ENCODE results near the gene CGNL1.

GRCh38 chr15:57329582-57330367, 46.5 kb upstream of the CGNL1 start:
- TF ChIP-seq POLR2AphosphoS5 (IDR thresholded peaks at IDR 0.05) (no peak), CTCF (IDR thresholded peaks at IDR 0.05) (no peak), POLR2A (IDR thresholded peaks at IDR 0.05; ENCODE audit: low read depth) (no peak), EP300 (IDR thresholded peaks at IDR 0.05) (no peak)

Data from esophagus muscularis mucosa (tissue), 4 donors.